ENCODE data around the gene CYP2B6.

DNA sequence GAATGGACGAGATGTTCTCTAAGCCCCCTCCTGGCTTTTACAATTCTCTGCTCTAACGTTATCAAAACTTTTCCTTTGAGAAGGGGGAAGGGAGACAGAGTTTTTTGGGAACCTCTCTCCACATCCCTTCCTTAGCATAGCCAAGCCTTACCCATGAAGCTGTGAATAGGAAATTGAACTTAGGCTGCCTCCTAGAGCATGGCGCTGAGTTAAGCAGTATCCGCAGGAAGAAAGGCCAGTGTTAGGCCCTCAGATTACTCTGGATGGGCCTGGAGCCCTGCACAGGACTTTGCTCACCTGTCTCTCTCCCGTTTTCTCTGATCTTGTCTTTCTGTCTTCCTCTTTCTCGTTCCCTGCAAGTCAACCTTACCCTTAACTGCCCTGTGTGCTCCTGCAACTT lies 39.6 kb downstream of the CYP2B6 start:
- TF ChIP-seq EP300 (IDR thresholded peaks at IDR 0.05) (no peak), ESRRA (IDR thresholded peaks at IDR 0.05; ENCODE audit: borderline replicate concordance, low read length) (no peak), POLR2A (IDR thresholded peaks at IDR 0.05; ENCODE audit: low read length) (no peak), SMC3 (IDR thresholded peaks at IDR 0.05) (no peak), CHD2 (IDR thresholded peaks at IDR 0.05; ENCODE audit: low read length, partially characterized antibody) (no peak), FOSL2 (IDR thresholded peaks at IDR 0.05) (no peak), FOSL2 (CRISPR knock-in tag; IDR thresholded peaks at IDR 0.05) (no peak), HOXA7 (CRISPR knock-in tag; IDR thresholded peaks at IDR 0.05) (no peak), CHD4 (IDR thresholded peaks at IDR 0.05; ENCODE audit: borderline replicate concordance) (no peak), MYC (IDR thresholded peaks at IDR 0.05; ENCODE audit: borderline replicate concordance, low read length) (no peak), HEYL (CRISPR knock-in tag; IDR thresholded peaks at IDR 0.05) (no peak), ZFP36 (IDR thresholded peaks at IDR 0.05; ENCODE audit: borderline replicate concordance, partially characterized antibody) (no peak)
- TF ChIP-seq, protein P1, sequence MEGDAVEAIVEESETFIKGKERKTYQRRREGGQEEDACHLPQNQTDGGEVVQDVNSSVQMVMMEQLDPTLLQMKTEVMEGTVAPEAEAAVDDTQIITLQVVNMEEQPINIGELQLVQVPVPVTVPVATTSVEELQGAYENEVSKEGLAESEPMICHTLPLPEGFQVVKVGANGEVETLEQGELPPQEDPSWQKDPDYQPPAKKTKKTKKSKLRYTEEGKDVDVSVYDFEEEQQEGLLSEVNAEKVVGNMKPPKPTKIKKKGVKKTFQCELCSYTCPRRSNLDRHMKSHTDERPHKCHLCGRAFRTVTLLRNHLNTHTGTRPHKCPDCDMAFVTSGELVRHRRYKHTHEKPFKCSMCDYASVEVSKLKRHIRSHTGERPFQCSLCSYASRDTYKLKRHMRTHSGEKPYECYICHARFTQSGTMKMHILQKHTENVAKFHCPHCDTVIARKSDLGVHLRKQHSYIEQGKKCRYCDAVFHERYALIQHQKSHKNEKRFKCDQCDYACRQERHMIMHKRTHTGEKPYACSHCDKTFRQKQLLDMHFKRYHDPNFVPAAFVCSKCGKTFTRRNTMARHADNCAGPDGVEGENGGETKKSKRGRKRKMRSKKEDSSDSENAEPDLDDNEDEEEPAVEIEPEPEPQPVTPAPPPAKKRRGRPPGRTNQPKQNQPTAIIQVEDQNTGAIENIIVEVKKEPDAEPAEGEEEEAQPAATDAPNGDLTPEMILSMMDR (IDR thresholded peaks at IDR 0.05): no peak
- TF ChIP-seq, protein P2, sequence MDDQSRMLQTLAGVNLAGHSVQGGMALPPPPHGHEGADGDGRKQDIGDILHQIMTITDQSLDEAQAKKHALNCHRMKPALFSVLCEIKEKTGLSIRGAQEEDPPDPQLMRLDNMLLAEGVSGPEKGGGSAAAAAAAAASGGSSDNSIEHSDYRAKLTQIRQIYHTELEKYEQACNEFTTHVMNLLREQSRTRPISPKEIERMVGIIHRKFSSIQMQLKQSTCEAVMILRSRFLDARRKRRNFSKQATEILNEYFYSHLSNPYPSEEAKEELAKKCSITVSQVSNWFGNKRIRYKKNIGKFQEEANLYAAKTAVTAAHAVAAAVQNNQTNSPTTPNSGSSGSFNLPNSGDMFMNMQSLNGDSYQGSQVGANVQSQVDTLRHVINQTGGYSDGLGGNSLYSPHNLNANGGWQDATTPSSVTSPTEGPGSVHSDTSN (IDR thresholded peaks at IDR 0.05): no peak

All from A549 (cell line).